ENCODE data around the gene ANKRD9. TPM values are rescaled to one million over a fixed set of nuclear protein-coding genes. Genes with fewer than 3 reads are reported as not detected.

ANKRD9 gene
- total and polyA plus RNA-seq, 9 of the 15 experiments (the other 6 are each of a cell fraction or from before 2014, with no cell fraction given): 0.04 to 32.9 (median 5.3) TPM

DNA sequence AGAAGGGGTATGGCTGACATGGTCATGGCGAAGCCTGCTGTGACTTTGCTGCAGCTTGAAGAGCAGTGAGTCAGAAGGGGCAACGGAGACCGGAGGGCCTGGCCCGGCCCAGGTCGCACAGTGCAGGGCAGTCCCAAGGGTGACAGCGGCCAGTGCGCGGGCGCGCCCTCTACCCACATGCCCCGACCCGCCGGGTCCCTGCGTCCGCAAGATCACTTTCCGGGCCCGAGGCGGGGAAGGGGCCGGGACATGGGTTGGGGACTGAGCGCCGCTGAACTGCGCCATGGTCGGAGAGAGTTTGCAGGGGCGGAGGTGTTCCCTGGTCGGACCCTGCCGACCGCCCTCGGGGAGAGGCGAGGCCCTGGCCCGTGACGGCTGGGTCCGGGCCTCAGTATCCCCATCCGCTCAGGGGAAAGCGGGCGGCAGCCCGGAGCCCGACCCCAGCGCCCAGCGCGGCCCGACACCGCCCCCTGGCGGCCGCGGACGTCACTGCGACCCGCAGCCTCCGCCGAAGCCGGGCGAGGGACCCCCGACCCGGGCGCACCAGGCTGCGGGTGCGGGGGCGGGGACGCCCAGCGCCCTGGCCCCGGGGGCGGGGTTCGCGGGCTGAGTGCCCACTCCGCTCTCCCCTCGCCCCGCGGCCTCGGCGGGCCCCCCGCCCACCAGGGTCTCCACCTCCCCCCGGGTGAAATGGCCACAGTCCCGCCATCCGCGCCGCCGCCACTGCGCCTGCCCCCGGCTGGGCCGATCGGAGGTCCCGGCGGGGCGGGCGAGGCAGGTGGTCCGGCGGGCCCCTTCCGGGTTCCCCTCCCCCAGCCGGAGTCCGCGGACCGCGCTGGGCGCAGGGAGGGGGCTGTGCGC, 7.2 kb upstream of the ANKRD9 start (continued):
- TF ChIP-seq HCFC1 (IDR thresholded peaks at IDR 0.05; ENCODE audit: low read depth, low read length) (no peak), YBX1 (IDR thresholded peaks at IDR 0.05) (no peak), ETV6 (IDR thresholded peaks at IDR 0.05; ENCODE audit: borderline replicate concordance in 1 of 2, low read depth in 2 of 2, low read length in 1 of 2) (no peak), ETV6 (CRISPR knock-in tag; IDR thresholded peaks at IDR 0.05; ENCODE audit: borderline replicate concordance) (no peak), DPF2 (IDR thresholded peaks at IDR 0.05) (no peak), POLR2B (IDR thresholded peaks at IDR 0.05; ENCODE audit: low read depth, partially characterized antibody) (no peak), MAFK (IDR thresholded peaks at IDR 0.05; ENCODE audit: low read length) (no peak), MAZ (CRISPR knock-in tag; conservative IDR thresholded peaks at IDR 0.05 in 1 of 2, IDR thresholded peaks at IDR 0.05 in 1 of 2) (peak; percentile 43 to 58; a peak in 3 of 4 replicates), BCOR (IDR thresholded peaks at IDR 0.05) (peak; percentile 67), TCF7 (IDR thresholded peaks at IDR 0.05; ENCODE audit: borderline replicate concordance) (no peak), SOX6 (IDR thresholded peaks at IDR 0.05) (no peak), BRCA1 (IDR thresholded peaks at IDR 0.05) (no peak), BRCA1 (CRISPR knock-in tag; IDR thresholded peaks at IDR 0.05) (no peak), SAFB2 (IDR thresholded peaks at IDR 0.05; ENCODE audit: borderline replicate concordance, low read depth, low read length, severe bottlenecking) (no peak), HMGN3 (IDR thresholded peaks at IDR 0.05; ENCODE audit: borderline replicate concordance, extremely low read depth, insufficient read length, low read depth, low read length) (peak; percentile 59), PRPF4 (IDR thresholded peaks at IDR 0.05; ENCODE audit: insufficient read depth, low read depth, low read length, poor library complexity, severe bottlenecking) (peak; percentile 56), WHSC1 (IDR thresholded peaks at IDR 0.05; ENCODE audit: low read length) (no peak), ZNF23 (CRISPR knock-in tag; IDR thresholded peaks at IDR 0.05) (no peak), CHCHD3 (CRISPR knock-in tag; IDR thresholded peaks at IDR 0.05) (no peak), RBM39 (optimal IDR thresholded peaks at IDR 0.05; ENCODE audit: low read depth, low read length) (no peak)
- TF ChIP-seq, protein P1, sequence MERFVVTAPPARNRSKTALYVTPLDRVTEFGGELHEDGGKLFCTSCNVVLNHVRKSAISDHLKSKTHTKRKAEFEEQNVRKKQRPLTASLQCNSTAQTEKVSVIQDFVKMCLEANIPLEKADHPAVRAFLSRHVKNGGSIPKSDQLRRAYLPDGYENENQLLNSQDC (CRISPR knock-in tag; IDR thresholded peaks at IDR 0.05): no peak
- TF ChIP-seq, protein P2, sequence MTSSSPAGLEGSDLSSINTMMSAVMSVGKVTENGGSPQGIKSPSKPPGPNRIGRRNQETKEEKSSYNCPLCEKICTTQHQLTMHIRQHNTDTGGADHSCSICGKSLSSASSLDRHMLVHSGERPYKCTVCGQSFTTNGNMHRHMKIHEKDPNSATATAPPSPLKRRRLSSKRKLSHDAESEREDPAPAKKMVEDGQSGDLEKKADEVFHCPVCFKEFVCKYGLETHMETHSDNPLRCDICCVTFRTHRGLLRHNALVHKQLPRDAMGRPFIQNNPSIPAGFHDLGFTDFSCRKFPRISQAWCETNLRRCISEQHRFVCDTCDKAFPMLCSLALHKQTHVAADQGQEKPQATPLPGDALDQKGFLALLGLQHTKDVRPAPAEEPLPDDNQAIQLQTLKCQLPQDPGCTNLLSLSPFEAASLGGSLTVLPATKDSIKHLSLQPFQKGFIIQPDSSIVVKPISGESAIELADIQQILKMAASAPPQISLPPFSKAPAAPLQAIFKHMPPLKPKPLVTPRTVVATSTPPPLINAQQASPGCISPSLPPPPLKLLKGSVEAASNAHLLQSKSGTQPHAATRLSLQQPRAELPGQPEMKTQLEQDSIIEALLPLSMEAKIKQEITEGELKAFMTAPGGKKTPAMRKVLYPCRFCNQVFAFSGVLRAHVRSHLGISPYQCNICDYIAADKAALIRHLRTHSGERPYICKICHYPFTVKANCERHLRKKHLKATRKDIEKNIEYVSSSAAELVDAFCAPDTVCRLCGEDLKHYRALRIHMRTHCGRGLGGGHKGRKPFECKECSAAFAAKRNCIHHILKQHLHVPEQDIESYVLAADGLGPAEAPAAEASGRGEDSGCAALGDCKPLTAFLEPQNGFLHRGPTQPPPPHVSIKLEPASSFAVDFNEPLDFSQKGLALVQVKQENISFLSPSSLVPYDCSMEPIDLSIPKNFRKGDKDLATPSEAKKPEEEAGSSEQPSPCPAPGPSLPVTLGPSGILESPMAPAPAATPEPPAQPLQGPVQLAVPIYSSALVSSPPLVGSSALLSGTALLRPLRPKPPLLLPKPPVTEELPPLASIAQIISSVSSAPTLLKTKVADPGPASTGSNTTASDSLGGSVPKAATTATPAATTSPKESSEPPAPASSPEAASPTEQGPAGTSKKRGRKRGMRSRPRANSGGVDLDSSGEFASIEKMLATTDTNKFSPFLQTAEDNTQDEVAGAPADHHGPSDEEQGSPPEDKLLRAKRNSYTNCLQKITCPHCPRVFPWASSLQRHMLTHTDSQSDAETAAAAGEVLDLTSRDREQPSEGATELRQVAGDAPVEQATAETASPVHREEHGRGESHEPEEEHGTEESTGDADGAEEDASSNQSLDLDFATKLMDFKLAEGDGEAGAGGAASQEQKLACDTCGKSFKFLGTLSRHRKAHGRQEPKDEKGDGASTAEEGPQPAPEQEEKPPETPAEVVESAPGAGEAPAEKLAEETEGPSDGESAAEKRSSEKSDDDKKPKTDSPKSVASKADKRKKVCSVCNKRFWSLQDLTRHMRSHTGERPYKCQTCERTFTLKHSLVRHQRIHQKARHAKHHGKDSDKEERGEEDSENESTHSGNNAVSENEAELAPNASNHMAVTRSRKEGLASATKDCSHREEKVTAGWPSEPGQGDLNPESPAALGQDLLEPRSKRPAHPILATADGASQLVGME (CRISPR knock-in tag; IDR thresholded peaks at IDR 0.05): no peak
- TF ChIP-seq, protein P3, sequence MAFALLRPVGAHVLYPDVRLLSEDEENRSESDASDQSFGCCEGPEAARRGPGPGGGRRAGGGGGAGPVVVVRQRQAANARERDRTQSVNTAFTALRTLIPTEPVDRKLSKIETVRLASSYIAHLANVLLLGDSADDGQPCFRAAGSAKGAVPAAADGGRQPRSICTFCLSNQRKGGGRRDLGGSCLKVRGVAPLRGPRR (CRISPR knock-in tag; IDR thresholded peaks at IDR 0.05): no peak
